Activated T-cell treated with anti-CD3 and anti-CD28 coated beads, Interleukin-2, amount 50 U/mL, for 4 hours (primary cell): ENCODE results near the gene IL16. TPM values are rescaled to one million over a fixed set of nuclear protein-coding genes. Genes with fewer than 3 reads are reported as not detected.

Experiments
- ATAC-seq, 2 donors: fragments of 200-7000 bp; cut with Tn5 transposase; one replicate each; pipeline ENCODE4 v1.10.0; 2021
- DNase-seq: peaks from one replicate; pipeline ENCODE4 v3.0.0-alpha.2; 2020
- H3K27me3 Mint-ChIP-seq: one replicate; pipeline ENCODE4 v1.8.0; 2021; ENCODE audit warnings: low read depth, mixed read lengths
- H3K36me3 Mint-ChIP-seq: one replicate; pipeline ENCODE4 v1.8.0; 2022; ENCODE audit warnings: mixed read lengths; ENCODE audit not compliant: insufficient read depth
- H3K4me1 Mint-ChIP-seq: one replicate; pipeline ENCODE4 v1.8.0; 2021; ENCODE audit warnings: low read depth, mixed read lengths
- H3K4me3 Mint-ChIP-seq: one replicate; pipeline ENCODE4 v1.8.0; 2021; ENCODE audit warnings: mild to moderate bottlenecking, moderate library complexity, mixed read lengths
- H3K9me3 Mint-ChIP-seq: one replicate; pipeline ENCODE4 v1.8.0; 2021; ENCODE audit warnings: mixed read lengths
- total RNA-seq, 3 donors: library from RNA; stranded (reverse); gene quantifications; one replicate each; pipeline ENCODE4 v1.2.1, GENCODE V29; 2021

IL16 gene
- total RNA-seq, 3 donors from 2014 or later: 43.5 to 57.6 (median 45.0) TPM

DNA sequence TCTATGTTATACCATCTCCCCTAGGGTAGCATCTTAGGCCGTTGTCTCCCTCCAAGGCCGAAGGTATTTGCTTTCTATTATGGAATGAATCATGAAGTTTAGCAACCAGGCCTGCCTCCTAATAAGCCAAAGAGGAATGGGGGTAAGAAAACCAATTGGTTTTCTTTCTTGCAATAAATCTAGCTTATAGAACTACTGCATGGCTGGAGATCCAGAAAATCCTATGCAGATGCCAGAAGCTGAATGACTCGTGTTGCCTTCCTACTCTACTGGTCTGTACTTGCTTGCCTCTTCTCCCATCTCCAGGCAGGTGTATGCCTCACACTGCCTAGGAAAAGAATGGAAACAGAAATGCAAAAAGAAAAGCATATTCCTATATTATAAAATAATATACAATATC, 31.1 kb upstream of the IL16 start:
- no peak overlapping the region for H3K4me3 Mint-ChIP-seq
- ATAC-seq: no peak
- no peaks in the 10 kb centered on the region for H3K9me3 Mint-ChIP-seq
- DNase-seq: no peak
- H3K27me3 Mint-ChIP-seq: peaks cover 16% of the 10 kb centered on the region
- no peaks in the 10 kb centered on the region for H3K36me3 Mint-ChIP-seq
- H3K4me1 Mint-ChIP-seq: peaks cover 32% of the 10 kb centered on the region

GRCh38 chr15:81166636-81167305, 29.9 kb upstream of the IL16 start:
- Mint-ChIP-seq H3K4me3 (no peak overlapping the region), H3K36me3 (no peaks in the 10 kb centered on the region), H3K27me3 (peaks cover 18% of the 10 kb centered on the region), H3K9me3 (no peaks in the 10 kb centered on the region), H3K4me1 (peaks cover 20% of the 10 kb centered on the region)
- ATAC-seq: no peak
- DNase-seq: no peak

DNA sequence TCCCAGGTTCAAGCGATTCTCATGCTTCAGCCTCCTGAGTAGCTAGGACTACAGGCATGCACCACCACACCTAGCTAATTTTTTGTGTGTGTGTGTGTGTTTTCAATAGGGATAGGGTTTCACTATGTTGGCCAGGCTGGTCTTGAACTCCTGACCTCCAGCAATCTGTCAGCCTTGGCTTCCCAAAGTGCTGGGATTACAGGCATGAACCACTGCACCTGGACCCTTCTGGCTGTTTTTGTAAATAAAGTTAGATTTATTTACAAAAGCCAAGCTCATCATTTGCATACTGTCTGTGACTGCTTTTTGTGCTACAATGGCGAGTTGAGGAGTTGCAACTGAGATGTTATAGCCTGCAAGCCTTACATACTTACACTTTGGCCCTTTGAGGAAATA, 28.6 kb upstream of the IL16 start:
- Mint-ChIP-seq H3K27me3 (peaks cover 17% of the 10 kb centered on the region), H3K4me1 (peaks cover 13% of the 10 kb centered on the region), H3K36me3 (no peaks in the 10 kb centered on the region), H3K4me3 (no peak overlapping the region), H3K9me3 (no peaks in the 10 kb centered on the region)
- ATAC-seq: no peak
- no peak for DNase-seq

DNA sequence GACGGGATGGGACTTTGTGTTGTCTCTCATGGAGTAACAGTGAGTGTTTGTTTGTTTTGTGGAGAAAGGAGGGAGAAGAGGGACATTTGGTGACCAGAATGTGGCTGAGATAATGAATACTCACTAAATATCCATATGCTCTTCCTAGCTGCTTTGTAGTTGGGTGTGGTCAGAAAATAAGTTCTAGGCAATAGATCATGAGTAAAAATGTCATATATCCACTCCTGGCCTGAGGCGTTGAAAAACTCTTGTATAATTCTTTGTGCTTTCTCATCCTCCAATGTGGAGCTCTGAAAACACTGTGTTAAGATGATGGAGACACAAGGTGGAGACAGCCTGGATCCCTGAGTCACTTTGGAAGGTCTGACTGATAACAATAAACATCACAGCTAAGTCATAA, 28.0 kb upstream of the IL16 start:
- Mint-ChIP-seq H3K4me3 (no peak overlapping the region), H3K27me3 (peaks cover 17% of the 10 kb centered on the region), H3K9me3 (no peaks in the 10 kb centered on the region), H3K36me3 (no peaks in the 10 kb centered on the region), H3K4me1 (peaks cover 13% of the 10 kb centered on the region)
- ATAC-seq: no peak
- DNase-seq: no peak

DNA sequence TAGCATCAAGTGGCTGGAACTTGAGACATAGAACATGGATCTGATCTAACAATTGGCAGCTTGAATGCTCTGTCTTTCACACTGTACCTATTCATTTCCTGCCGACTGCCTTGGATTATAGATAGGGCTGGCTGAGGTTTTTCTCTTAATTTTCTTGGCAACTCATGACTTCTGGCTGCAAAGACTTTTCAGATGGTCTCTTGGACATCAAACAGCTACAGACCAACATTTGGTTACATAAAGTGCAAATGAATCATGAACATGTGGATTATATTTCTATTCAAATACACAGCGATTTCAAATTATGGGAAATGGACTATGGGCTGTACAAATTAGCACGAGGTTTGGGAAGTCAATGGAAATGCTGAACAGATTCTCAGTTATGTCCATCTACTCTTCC, 26.2 kb upstream of the IL16 start:
- no peak overlapping the region for H3K4me3 Mint-ChIP-seq
- H3K36me3 Mint-ChIP-seq: no peaks in the 10 kb centered on the region
- H3K9me3 Mint-ChIP-seq: no peaks in the 10 kb centered on the region
- peaks cover 13% of the 10 kb centered on the region for H3K4me1 Mint-ChIP-seq
- H3K27me3 Mint-ChIP-seq: peaks cover 10% of the 10 kb centered on the region
- no peak for DNase-seq
- no peak for ATAC-seq

DNA sequence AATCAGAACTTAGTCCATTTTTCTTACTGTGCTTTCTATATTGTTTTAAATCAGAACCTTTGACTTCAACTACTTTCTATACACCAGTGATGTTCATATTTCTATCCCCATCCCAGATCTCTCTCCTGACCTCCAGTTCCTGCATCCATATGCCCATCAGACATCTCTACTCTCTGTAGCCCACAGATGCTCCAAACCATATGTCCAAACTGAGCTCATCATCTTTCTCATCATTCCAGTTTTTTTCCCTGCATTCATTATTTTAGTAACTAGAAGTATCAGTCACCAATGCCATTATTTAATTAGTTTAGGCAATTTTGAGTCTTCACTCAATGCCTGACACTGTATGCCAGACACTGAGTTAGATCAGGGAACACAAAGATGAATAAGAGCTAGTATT, 25.4 kb upstream of the IL16 start:
- Mint-ChIP-seq H3K4me1 (peaks cover 13% of the 10 kb centered on the region), H3K36me3 (no peaks in the 10 kb centered on the region), H3K4me3 (no peak overlapping the region), H3K27me3 (peaks cover 10% of the 10 kb centered on the region), H3K9me3 (no peaks in the 10 kb centered on the region)
- ATAC-seq: no peak
- no peak for DNase-seq

DNA sequence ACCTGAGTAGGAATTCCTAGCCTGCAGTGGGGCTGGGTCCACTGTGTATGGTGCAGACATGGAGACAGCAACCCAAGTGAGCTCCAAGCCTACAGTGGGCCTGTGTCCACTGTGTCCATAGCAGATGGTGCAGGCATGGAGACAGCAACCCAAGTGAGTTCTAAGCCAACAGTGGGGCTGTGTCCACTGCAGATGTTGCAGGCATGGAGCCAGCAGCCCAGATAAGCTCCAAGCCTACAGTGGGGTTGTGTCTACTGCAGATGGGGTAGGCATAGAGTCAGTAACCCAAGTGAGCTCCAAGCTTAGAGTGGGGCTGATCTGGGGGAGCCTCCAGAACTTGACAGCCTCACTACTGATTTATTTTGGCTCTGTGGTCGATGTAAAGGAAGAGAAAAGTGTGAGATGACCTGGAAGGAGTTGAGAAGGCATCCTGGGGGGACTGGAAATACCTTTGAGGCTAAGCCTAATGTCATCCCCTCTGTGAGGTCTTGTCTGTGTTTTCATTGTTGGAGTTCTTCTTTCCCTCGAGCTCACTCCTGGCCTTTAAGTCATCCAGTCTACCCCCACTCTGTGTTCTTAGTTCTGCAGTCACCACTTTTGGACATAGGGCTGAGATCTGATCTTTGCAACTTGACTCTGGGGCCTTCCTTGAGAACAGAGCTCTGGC, 22.4 kb upstream of the IL16 start:
- Mint-ChIP-seq H3K4me3 (no peak overlapping the region), H3K4me1 (no peaks in the 10 kb centered on the region), H3K27me3 (peaks cover 8% of the 10 kb centered on the region), H3K36me3 (no peaks in the 10 kb centered on the region), H3K9me3 (no peaks in the 10 kb centered on the region)
- no peak for ATAC-seq
- no peak for DNase-seq

- Mint-ChIP-seq H3K36me3 (no peaks in the 10 kb centered on the region), H3K9me3 (no peaks in the 10 kb centered on the region), H3K4me1 (no peaks in the 10 kb centered on the region), H3K4me3 (no peak overlapping the region), H3K27me3 (peaks cover 8% of the 10 kb centered on the region)
- ATAC-seq (no peak), DNase-seq (no peak)
Measured at GRCh38 chr15:81174792-81175327, 21.8 kb upstream of the IL16 start.

DNA sequence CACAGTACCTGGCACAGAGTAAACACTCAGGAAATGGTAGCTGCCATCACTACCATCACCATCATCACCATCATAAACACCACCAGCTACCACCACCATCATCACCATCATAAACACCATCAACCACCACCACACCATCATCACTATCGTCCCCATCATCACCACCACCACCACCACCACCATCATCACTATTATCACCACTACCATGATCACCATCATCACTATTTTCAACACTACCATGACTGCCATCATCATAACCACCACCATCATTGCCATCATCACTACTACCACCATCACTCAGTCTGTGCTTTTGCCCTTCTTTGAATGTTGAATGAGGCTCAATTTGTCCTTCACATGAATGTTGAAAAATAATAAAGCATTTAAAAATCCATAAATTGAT, 21.2 kb upstream of the IL16 start:
- Mint-ChIP-seq H3K36me3 (no peaks in the 10 kb centered on the region), H3K4me1 (no peaks in the 10 kb centered on the region), H3K9me3 (no peaks in the 10 kb centered on the region), H3K4me3 (no peak overlapping the region), H3K27me3 (peaks cover 8% of the 10 kb centered on the region)
- no peak for DNase-seq
- ATAC-seq: no peak

DNA sequence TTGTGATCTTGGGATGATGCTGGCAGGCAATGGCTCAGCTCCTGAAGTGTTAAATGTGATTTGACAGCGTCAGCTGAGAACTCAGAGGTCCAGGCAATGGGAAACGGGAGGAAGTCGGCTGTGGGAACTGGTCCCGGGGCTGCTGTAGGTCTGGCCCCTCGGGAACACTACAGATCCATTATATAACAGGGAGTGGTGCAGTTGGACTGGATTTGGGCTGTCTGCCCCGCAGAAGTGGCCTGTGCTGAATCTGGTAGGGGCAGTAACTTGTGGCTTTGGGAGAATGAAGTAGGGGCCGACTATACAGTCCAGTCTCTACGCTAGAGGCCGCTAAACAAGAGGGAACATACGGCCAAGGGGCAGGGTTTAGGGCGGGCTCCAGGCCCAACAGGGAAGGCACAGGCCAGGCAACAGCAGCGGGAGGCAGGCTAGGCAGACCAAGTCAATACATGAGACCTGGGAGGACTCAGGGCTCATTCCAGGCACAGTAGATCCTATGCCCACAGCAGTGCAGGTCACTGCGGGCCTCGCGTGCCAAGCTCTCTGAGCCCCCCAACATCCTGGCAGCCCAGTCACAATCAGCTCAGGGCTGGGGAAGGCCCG, 20.3 kb upstream of the IL16 start:
- no peak for ATAC-seq
- H3K36me3 Mint-ChIP-seq: no peaks in the 10 kb centered on the region
- no peak overlapping the region for H3K4me3 Mint-ChIP-seq
- H3K4me1 Mint-ChIP-seq: no peaks in the 10 kb centered on the region
- no peak for DNase-seq
- peaks cover 12% of the 10 kb centered on the region for H3K27me3 Mint-ChIP-seq
- no peaks in the 10 kb centered on the region for H3K9me3 Mint-ChIP-seq

- no peak for ATAC-seq
- H3K36me3 Mint-ChIP-seq: no peaks in the 10 kb centered on the region
- DNase-seq: no peak
- no peak overlapping the region for H3K4me3 Mint-ChIP-seq
- H3K27me3 Mint-ChIP-seq: peaks cover 28% of the 10 kb centered on the region
- H3K4me1 Mint-ChIP-seq: no peaks in the 10 kb centered on the region
- H3K9me3 Mint-ChIP-seq: no peaks in the 10 kb centered on the region
Measured at GRCh38 chr15:81178365-81178764, 18.3 kb upstream of the IL16 start.

- H3K9me3 Mint-ChIP-seq: no peaks in the 10 kb centered on the region
- no peaks in the 10 kb centered on the region for H3K4me1 Mint-ChIP-seq
- no peak overlapping the region for H3K4me3 Mint-ChIP-seq
- ATAC-seq: no peak
- no peak for DNase-seq
- H3K27me3 Mint-ChIP-seq: peaks cover 46% of the 10 kb centered on the region
- no peaks in the 10 kb centered on the region for H3K36me3 Mint-ChIP-seq
Measured at GRCh38 chr15:81181220-81181619, 15.5 kb upstream of the IL16 start.

- H3K4me1 Mint-ChIP-seq: no peaks in the 10 kb centered on the region
- H3K4me3 Mint-ChIP-seq: no peak overlapping the region
- no peak for DNase-seq
- no peak for ATAC-seq
- H3K36me3 Mint-ChIP-seq: no peaks in the 10 kb centered on the region
- H3K27me3 Mint-ChIP-seq: peaks cover 43% of the 10 kb centered on the region
- no peaks in the 10 kb centered on the region for H3K9me3 Mint-ChIP-seq
Measured at GRCh38 chr15:81182031-81182755, 14.5 kb upstream of the IL16 start.

GRCh38 chr15:81182756-81183438, 13.8 kb upstream of the IL16 start:
- ATAC-seq (no peak), DNase-seq (no peak)
- peaks cover 43% of the 10 kb centered on the region for H3K27me3 Mint-ChIP-seq
- H3K4me3 Mint-ChIP-seq: no peak overlapping the region
- no peaks in the 10 kb centered on the region for H3K4me1 Mint-ChIP-seq
- H3K36me3 Mint-ChIP-seq: no peaks in the 10 kb centered on the region
- H3K9me3 Mint-ChIP-seq: no peaks in the 10 kb centered on the region
